Esophagus squamous epithelium (tissue), 4 donors: ENCODE measurements around the gene UVRAG.

Source experiments
- CTCF ChIP-seq, 6 experiments: fragments of 450-650 bp in 4 of 6; fragments of 200-600 bp in 2 of 6; sonication (generic) in 2 of 6; IDR thresholded peaks; one replicate each; pipeline ENCODE4 v1.5.1; 2016 to 2019; ENCODE audit warnings: antibody characterized with exemption in 6 of 6, mild to moderate bottlenecking in 4 of 6, moderate library complexity in 4 of 6
- POLR2A ChIP-seq, 4 donors: fragments of 450-650 bp; IDR thresholded peaks; one replicate each; pipeline ENCODE4 v1.6.1; 2017; ENCODE audit warnings: antibody characterized with exemption in 4 of 4, mild to moderate bottlenecking in 4 of 4, moderate library complexity in 3 of 4

GRCh38 chr11:75986966-75987365 lies 172.0 kb downstream of the UVRAG start:
- no peak for TF ChIP-seq CTCF (IDR thresholded peaks at IDR 0.05)
- no peak for TF ChIP-seq POLR2A (IDR thresholded peaks at IDR 0.05)
